AG20443 (cell line): Measurements from ENCODE around the gene DNAJC17.

Experiments used
- DNase-seq: peaks from one replicate; pipeline ENCODE4 v3.0.0; 2012; ENCODE audit warnings: low spot score, mixed read lengths

DNAJC17 gene

GRCh38 chr15:40766906-40767837 is 40.1 kb downstream of the DNAJC17 start:
- DNase-seq: no peak

DNA sequence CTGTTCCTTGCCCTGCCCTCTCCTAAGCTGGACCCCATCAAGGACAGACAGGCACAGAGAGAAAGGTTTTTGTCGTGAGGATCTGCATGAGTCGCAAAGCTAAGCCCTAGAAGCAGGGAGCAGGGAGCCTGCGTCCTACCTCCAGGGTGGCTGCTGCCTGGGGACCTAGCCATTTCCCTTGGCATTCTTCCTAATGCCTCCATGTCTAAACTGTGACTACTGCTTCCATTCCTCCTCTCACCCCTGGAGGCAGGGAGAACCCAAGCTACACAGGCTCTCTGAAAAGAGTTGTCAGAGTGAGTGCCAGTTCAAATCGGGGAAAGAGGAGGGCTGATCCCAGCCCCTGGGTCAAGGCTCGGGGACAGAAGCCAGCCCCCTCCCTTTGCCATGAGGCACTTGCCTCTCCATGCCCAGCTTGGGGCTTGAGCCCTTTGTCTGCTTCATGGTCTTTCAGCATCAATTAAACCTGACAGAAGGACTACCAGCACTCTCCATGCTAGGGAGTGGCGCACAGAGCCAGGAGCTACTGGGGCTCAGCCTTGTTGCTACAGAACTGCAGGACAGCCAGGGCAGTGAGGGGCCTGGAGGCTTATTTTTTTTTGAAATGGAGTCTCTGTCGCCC is 41.0 kb downstream of the DNAJC17 start:
- no peak for DNase-seq

GRCh38 chr15:40764629-40765103 is 42.6 kb downstream of the DNAJC17 start:
- DNase-seq: no peak

- peak; percentile 89 for DNase-seq
These were observed 43.3 kb downstream of the DNAJC17 start, which contains the start of gene GCHFR for GRCh38 chr15:40763801-40764628. Gene GCHFR, plus strand, starts transcription at chr15:40764068. Its CDS starts 113 bp downstream, at chr15:40764181.

GRCh38 chr15:40762919-40763800 is 44.1 kb downstream of the DNAJC17 start:
- DNase-seq: no peak

DNA sequence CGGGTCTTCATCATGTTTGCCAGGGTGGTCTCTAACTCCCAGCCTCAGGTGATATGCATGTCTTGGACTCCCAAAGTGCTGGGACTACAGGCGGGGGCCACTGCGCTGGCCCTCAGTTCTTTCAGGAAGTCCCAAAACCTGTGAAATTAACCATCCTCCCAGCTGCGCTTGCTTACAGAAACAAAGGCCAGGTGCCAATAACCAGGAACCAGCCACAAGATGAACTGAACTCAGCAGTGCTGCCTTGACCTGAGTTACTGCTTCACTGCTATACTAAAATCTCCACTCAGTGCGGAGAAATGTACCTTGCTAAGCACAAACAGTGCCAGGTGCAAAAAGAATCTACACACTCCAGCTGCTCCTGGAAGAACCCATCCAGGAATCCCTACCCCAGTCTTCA is 47.3 kb downstream of the DNAJC17 start:
- no peak for DNase-seq

GRCh38 chr15:40756938-40757337 is 50.3 kb downstream of the DNAJC17 start:
- DNase-seq: no peak

DNA sequence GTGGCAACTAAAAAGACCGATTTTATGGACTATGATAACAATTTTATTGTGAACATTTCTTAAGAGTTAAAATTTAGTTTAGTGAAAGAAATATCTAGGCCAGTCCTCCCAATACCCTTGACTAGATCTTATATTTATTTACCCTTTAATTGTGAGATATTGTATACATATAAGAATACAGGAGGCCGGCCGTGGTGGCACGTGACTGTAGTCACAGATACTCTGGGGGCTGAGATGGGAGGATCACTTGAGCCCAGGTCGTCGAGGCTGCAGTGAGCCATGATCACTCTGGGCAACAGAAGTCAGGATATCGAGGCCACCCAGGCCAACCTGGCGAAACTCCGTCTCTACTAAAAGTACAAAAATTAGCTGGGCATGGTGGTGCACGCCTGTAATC is 51.5 kb downstream of the DNAJC17 start:
- no peak for DNase-seq

GRCh38 chr15:40754883-40755811 is 52.1 kb downstream of the DNAJC17 start, which contains the start of gene RMDN3:
Gene RMDN3, minus strand, starts transcription at chr15:40755254. Its CDS starts 471 bp downstream, at chr15:40754783.
- DNase-seq: peak; percentile 98

- DNase-seq: no peak
These were observed 52.7 kb downstream of the DNAJC17 start for GRCh38 chr15:40754574-40754882.

- DNase-seq: no peak
These were observed 55.5 kb downstream of the DNAJC17 start for GRCh38 chr15:40751745-40752144.

GRCh38 chr15:40750885-40751284 is 56.4 kb downstream of the DNAJC17 start:
- DNase-seq: no peak

DNA sequence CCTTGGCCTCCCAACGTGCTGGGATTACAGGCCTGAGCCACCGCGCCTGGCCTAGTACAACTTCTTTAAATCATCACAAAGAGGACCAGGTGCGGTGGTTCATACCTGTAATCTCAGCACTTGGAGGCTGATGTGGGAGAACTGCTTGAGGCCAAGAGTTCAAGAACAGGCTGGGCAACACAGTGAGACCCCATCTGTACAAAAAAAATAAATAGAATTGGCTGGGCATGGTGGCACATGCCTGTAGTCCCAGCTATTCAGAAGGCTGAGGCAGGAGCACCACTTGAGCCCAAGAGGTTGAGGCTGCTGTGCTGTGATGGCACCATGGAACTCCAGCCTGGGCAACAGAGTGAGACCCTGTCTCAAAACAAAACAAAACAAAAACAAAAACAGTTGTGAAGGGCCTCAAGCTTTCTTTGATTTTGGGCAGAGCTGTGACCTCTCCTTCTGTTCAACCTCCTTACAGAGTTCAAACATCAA is 58.1 kb downstream of the DNAJC17 start:
- no peak for DNase-seq

DNA sequence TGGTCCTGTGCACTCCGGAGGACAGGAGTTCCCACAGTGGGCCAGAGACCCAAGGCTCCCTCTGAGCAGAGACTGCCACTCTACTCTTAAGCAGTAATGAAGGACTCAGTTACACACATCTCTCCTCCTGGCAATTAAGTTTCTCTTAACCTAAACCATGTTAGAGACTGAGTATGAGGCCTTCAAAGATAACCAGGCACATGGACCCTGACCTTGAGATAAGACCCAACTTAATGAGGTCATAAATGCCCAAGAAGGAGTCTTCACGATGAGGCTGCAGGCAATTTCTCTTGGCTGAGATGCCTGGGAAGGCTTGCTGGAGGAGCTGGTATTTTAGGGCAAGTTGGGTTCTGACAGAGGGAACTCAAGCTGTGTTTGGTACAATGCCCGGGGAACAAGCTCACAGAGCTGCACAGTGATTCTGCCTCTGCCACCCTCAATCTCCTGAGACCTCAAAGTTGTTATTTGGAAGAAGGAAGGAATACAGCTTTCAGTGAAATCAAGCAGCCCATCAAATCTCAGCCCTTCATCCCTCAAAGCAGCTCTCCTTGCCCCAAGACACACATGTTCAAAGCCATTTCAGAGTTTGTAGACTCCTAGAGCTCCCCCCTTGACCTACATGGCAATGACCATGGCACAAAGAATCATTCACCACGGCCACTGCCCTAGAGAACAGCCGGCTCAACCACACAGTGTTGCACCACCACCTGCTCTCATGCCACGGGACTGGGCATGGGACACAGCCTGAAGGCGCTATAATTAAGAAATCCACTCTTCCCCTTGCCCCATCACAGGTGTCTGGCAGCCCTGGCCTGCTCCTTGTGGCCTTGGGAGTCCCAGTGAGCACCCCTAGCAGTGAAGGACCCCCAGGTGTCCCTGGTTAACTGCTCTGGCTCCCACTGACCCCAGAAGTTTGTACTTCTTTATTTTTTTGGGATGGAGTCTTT is 59.3 kb downstream of the DNAJC17 start:
- no peak for DNase-seq

- DNase-seq: peak; percentile 13
These were observed 60.3 kb downstream of the DNAJC17 start for GRCh38 chr15:40746916-40747418.

GRCh38 chr15:40744815-40745152 is 62.5 kb downstream of the DNAJC17 start:
- no peak for DNase-seq

DNA sequence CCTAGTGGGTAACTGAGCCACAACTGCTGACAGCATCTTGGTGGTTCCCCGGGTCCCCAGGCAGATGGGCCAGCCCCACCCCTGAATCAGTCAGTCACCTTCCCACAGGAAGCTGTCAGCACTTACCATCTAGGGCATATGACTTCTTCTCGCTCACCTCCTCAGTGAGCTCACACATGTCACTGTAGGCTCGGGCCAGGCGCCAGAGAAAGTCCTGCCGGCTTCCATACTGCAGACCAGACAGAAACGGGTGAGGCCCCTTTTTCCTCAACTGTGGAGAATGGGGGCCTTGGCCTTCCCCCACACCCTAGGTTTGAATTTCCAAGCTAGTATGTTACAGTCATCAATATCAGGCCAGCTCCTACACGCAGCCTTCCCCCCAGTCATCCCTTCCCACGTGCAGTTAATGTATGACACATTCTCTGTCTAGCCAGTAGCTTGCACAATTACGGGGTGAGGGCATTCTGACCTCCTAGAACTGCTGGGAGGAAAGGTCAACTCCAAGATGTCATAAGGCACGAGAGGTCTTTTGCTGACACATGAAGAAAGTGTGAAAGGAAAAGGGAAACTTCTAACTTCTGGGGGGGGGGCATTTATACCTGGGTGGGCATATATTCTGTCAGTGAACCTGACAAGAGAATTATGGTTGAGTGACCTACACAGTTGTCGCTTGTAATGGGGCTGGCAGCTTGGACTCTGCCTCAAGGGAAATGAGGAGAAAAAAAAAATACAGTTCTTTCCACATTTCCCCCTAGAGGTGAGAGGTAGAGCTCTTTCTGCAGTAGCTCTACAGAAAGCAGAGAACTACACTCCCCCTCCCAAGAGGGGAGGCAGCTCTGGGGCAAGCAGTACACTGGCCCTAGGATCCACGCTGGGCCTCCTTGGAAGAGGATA is 63.1 kb downstream of the DNAJC17 start:
- DNase-seq: peak; percentile 85

GRCh38 chr15:40743485-40743901 is 63.8 kb downstream of the DNAJC17 start:
- DNase-seq: no peak
